ENCODE measurements around the gene KCND1. TPM values are rescaled to one million over a fixed set of nuclear protein-coding genes. Genes with fewer than 3 reads are reported as not detected.

The KCND1 gene
- polyA plus RNA-seq, 1 donor from 2014 or later = 3.7 TPM

- Histone ChIP-seq H3K4me2 (ENCODE audit: low read length) (no peak overlapping the region), H3K9me3 (ENCODE audit: low read length) (no peaks in the 10 kb centered on the region), H3K36me3 (ENCODE audit: insufficient read depth, low read length) (no peaks in the 10 kb centered on the region), H3K9ac (ENCODE audit: low read length) (no peak overlapping the region), H4K20me1 (ENCODE audit: insufficient read depth) (no peaks in the 10 kb centered on the region), H2AFZ (ENCODE audit: low read depth, low read length) (no peak overlapping the region), H3K4me3 (ENCODE audit: low read length) (no peak overlapping the region), H3K9me2 (ENCODE audit: insufficient read depth, low read length) (no peaks in the 10 kb centered on the region), H3K79me2 (replicated peaks; ENCODE audit: insufficient read depth, low read length) (no peaks in the 10 kb centered on the region), H3K27me3 (ENCODE audit: insufficient read depth, low read depth, low read length) (no peaks in the 10 kb centered on the region), H3K27ac (ENCODE audit: low read length) (no peak overlapping the region), H3F3A (ENCODE audit: insufficient read depth, low read length, poor library complexity, severe bottlenecking) (no peaks in the 10 kb centered on the region)
- TF ChIP-seq CTCF (IDR thresholded peaks at IDR 0.05; ENCODE audit: poor library complexity, severe bottlenecking) (no peak), POLR2AphosphoS5 (IDR thresholded peaks at IDR 0.05) (no peak), RAD21 (conservative IDR thresholded peaks at IDR 0.05) (no peak), EP300 (conservative IDR thresholded peaks at IDR 0.05; ENCODE audit: poor library complexity, severe bottlenecking) (no peak), REST (IDR thresholded peaks at IDR 0.05; ENCODE audit: borderline replicate concordance) (no peak), EZH2 (IDR thresholded peaks at IDR 0.05; ENCODE audit: borderline replicate concordance, insufficient read depth, low read length, poor library complexity, severe bottlenecking) (no peak), MXI1 (conservative IDR thresholded peaks at IDR 0.05; ENCODE audit: poor library complexity, severe bottlenecking) (no peak), SMC3 (conservative IDR thresholded peaks at IDR 0.05; ENCODE audit: poor library complexity) (no peak), TAF1 (IDR thresholded peaks at IDR 0.05; ENCODE audit: low read depth) (no peak)
These were observed 4.7 kb downstream of the KCND1 start for GRCh38 chrX:48966796-48967579.

GRCh38 chrX:48965959-48966358 lies 5.7 kb downstream of the KCND1 start:
- Histone ChIP-seq H3K27ac (ENCODE audit: low read length) (no peak overlapping the region), H3K9ac (ENCODE audit: low read length) (no peak overlapping the region), H3K4me3 (ENCODE audit: low read length) (no peak overlapping the region)

More at GRCh38 chrX:48965959-48966358, 5.7 kb downstream of the KCND1 start:
- Histone ChIP-seq H3K79me2 (replicated peaks; ENCODE audit: insufficient read depth, low read length) (no peaks in the 10 kb centered on the region), H2AFZ (ENCODE audit: low read depth, low read length) (no peak overlapping the region), H3F3A (ENCODE audit: insufficient read depth, low read length, poor library complexity, severe bottlenecking) (no peaks in the 10 kb centered on the region), H3K9me2 (ENCODE audit: insufficient read depth, low read length) (no peaks in the 10 kb centered on the region), H3K36me3 (ENCODE audit: insufficient read depth, low read length) (no peaks in the 10 kb centered on the region), H3K9me3 (ENCODE audit: low read length) (no peaks in the 10 kb centered on the region), H3K4me2 (ENCODE audit: low read length) (no peak overlapping the region), H4K20me1 (ENCODE audit: insufficient read depth) (no peaks in the 10 kb centered on the region), H3K27me3 (ENCODE audit: insufficient read depth, low read depth, low read length) (no peaks in the 10 kb centered on the region)
- TF ChIP-seq SMC3 (conservative IDR thresholded peaks at IDR 0.05; ENCODE audit: poor library complexity) (no peak), CTCF (IDR thresholded peaks at IDR 0.05; ENCODE audit: poor library complexity, severe bottlenecking) (no peak), POLR2AphosphoS5 (IDR thresholded peaks at IDR 0.05) (no peak), RAD21 (conservative IDR thresholded peaks at IDR 0.05) (no peak), EP300 (conservative IDR thresholded peaks at IDR 0.05; ENCODE audit: poor library complexity, severe bottlenecking) (no peak), REST (IDR thresholded peaks at IDR 0.05; ENCODE audit: borderline replicate concordance) (no peak), EZH2 (IDR thresholded peaks at IDR 0.05; ENCODE audit: borderline replicate concordance, insufficient read depth, low read length, poor library complexity, severe bottlenecking) (no peak), TAF1 (IDR thresholded peaks at IDR 0.05; ENCODE audit: low read depth) (no peak), MXI1 (conservative IDR thresholded peaks at IDR 0.05; ENCODE audit: poor library complexity, severe bottlenecking) (no peak)
